ENCODE measurements around the gene JAML.

The JAML gene

DNA sequence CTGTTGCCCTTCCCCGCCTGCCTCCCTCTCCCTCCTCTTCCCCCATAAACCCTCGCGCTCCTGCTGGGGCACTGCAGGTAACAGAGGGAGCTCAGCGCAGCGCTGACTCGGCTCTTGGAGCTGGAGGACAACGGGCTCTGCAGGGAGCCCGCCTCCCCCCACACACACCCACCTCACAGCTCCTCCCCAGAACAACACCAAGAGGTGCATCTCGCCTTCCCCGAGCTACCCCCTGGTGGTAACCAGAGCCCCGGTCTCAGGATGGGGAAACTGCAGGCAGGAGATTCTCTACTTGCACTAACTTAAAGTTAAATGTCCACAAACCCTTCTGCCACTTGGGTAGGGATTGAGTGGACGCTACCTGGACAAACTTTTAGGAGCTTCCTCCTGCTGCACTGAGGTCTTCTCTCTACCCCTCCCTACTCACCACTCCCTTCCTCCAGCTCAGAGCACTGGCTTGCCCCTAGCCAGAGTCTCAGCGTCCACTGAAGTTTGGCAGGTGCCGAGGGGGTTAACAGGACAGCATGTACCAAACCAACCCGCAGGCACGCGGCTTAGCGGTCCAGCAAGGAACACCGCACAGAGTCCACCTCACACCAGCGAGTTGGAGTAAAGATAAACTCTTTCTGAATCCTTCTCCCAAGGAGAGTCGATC, 68.2 kb downstream of the JAML start:
- H3K4me3 ChIP-seq (ENCODE audit: low read depth, low read length): no peak overlapping the region
- no peak for DNase-seq (ENCODE audit: low read depth)
- TF ChIP-seq, protein P1, sequence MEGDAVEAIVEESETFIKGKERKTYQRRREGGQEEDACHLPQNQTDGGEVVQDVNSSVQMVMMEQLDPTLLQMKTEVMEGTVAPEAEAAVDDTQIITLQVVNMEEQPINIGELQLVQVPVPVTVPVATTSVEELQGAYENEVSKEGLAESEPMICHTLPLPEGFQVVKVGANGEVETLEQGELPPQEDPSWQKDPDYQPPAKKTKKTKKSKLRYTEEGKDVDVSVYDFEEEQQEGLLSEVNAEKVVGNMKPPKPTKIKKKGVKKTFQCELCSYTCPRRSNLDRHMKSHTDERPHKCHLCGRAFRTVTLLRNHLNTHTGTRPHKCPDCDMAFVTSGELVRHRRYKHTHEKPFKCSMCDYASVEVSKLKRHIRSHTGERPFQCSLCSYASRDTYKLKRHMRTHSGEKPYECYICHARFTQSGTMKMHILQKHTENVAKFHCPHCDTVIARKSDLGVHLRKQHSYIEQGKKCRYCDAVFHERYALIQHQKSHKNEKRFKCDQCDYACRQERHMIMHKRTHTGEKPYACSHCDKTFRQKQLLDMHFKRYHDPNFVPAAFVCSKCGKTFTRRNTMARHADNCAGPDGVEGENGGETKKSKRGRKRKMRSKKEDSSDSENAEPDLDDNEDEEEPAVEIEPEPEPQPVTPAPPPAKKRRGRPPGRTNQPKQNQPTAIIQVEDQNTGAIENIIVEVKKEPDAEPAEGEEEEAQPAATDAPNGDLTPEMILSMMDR (IDR thresholded peaks at IDR 0.05; ENCODE audit: insufficient read depth, low read depth, low read length, missing control alignments): no peak

DNA sequence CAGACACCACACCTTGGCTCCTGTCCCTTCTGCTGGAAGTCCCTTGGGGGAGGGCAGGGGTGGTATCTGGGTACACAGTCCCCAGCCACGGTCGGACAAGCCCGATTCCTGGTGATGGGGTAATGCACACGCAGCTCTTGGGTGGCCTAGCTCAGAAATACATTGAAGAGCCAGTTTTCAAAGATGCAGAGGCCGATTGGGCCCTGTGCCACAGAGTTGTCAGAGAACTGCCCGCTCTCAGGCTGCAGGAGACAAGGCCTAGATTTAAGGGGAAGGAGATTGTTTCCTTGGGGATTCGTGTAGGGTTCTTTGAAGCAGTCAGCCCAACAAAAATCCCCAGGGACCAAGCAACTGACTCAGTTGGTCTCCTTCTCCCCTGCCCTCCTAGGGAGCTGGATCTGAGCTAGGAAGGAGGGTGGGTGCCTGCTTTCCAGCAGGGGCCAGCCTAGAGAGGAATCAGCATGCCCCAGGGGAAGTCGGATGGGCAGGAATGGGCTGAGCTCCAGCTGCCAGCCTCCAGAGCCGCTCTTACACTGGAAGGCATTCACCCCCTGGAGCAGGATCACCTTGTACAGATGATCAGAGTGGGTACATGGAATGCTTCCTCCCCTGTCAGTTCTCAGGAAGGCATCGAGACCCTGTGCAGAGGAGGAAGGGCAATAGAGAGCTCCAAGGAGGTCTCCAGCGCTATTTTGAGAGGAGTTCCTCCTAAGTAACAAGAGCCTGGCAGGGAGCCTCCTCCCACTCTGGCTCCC, 68.9 kb downstream of the JAML start:
- TF ChIP-seq, protein P1 (IDR thresholded peaks at IDR 0.05; ENCODE audit: insufficient read depth, low read depth, low read length, missing control alignments): no peak
- DNase-seq (ENCODE audit: low read depth): no peak
- no peak overlapping the region for H3K4me3 ChIP-seq (ENCODE audit: low read depth, low read length)

GRCh38 chr11:118154641-118155040, 70.2 kb downstream of the JAML start:
- no peak for DNase-seq (ENCODE audit: low read depth)
- H3K4me3 ChIP-seq (ENCODE audit: low read depth, low read length): no peak overlapping the region
- TF ChIP-seq, protein P1 (IDR thresholded peaks at IDR 0.05; ENCODE audit: insufficient read depth, low read depth, low read length, missing control alignments): no peak

GRCh38 chr11:118153976-118154375, 70.8 kb downstream of the JAML start:
- no peak overlapping the region for H3K4me3 ChIP-seq (ENCODE audit: low read depth, low read length)
- TF ChIP-seq, protein P1 (IDR thresholded peaks at IDR 0.05; ENCODE audit: insufficient read depth, low read depth, low read length, missing control alignments): no peak
- no peak for DNase-seq (ENCODE audit: low read depth)

GRCh38 chr11:118153516-118153915, 71.3 kb downstream of the JAML start:
- H3K4me3 ChIP-seq (ENCODE audit: low read depth, low read length): no peak overlapping the region
- no peak for DNase-seq (ENCODE audit: low read depth)
- TF ChIP-seq, protein P1 (IDR thresholded peaks at IDR 0.05; ENCODE audit: insufficient read depth, low read depth, low read length, missing control alignments): no peak

DNA sequence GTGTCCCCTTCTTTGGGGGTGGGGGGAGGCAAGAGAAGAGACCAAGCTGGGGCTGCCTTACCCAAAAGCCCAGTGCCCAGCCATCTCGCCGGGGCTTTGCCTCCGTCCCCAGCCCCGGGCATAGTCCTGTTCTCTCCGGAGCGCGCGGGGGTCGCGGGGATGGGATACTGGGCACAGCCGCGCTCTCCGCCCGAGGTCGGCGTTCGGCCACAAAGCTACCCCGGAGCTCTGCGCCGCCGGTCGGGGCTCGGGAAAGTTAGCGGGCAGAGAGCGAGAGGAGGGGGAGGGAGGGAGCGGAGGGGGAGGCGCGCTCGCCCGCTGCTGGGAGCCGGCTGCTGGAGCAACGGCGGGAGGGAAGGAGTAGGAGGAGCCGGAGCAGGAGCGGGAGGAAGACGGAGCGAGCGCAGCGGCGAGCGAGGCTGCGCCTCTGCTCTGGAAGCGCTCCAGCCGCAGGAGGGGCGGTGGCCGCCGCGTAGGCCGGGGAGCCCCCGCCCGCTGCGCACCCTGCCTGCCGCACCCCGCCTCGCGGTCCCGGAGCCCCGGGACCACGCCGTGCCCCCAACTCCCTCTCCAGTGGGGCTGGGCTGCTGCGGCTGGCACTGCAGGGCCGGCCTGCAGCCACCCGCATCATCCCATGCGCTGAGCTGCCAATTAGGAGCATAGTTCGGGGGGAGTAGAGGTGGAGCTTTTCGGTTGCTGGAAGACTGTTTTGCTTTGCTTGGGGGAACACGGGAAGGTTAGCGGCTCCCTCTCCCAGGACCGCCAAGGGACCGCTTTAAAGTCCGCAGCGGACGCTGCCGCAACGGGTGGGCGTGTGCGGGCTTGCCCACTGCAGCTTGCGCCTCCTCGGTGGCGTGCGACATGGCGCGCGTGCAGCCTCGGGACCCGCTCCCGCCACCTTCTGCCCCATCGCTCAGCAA, 72.0 kb downstream of the JAML start, which contains the start of gene SCN4B:
Gene SCN4B (minus strand): TSS at position 272 of the 920 bp plus-strand sequence. CDS start 150 bp downstream, at position 122.
- TF ChIP-seq, protein P1 (IDR thresholded peaks at IDR 0.05; ENCODE audit: insufficient read depth, low read depth, low read length, missing control alignments): no peak
- H3K4me3 ChIP-seq (ENCODE audit: low read depth, low read length): no peak within 1 kb of the TSS; the same call in 1 of the 2 replicates
- no peak for DNase-seq (ENCODE audit: low read depth)
